Heart left ventricle (tissue), 16 donors: Measurements from ENCODE around the gene ARSG. TPM values are rescaled to one million over a fixed set of nuclear protein-coding genes. Genes with fewer than 3 reads are reported as not detected.

Experiments
- ATAC-seq, 4 donors: fragments of 200-7000 bp; cut with Tn5 transposase; one replicate each; pipeline ENCODE4 v1.9.1; 2020 to 2022; ENCODE audit warnings: moderate library complexity in 4 of 4, mild to moderate bottlenecking in 3 of 4, moderate number of reproducible peaks in 1 of 4
- DNase-seq, 5 donors: peaks; one replicate each; pipeline ENCODE4 v3.0.0-alpha.2; 2020
- H3K27ac ChIP-seq, 12 donors: fragments of 200-600 bp; sonication (generic) in 4 of 12; one replicate each; pipeline versions ENCODE4 v1.5.0 to v1.8.0; 2016 to 2022; ENCODE audit warnings: mild to moderate bottlenecking in 2 of 12
- H3K27me3 ChIP-seq, 9 donors: fragments of 200-600 bp; sonication (generic) in 2 of 9; one replicate each; pipeline versions ENCODE4 v1.5.1 to v1.8.0; 2016 to 2022; ENCODE audit warnings: mild to moderate bottlenecking in 3 of 9
- H3K36me3 ChIP-seq, 9 donors: fragments of 200-600 bp; sonication (generic) in 2 of 9; one replicate each; pipeline versions ENCODE4 v1.5.0 to v1.8.0; 2018 to 2022; ENCODE audit warnings: mild to moderate bottlenecking in 2 of 9
- H3K4me1 ChIP-seq, 12 donors: fragments of 200-600 bp; sonication (generic) in 4 of 12; one replicate each; pipeline versions ENCODE4 v1.5.0 to v1.8.0; 2016 to 2022; ENCODE audit warnings: mild to moderate bottlenecking in 3 of 12
- H3K4me3 ChIP-seq, 12 donors: fragments of 200-600 bp; sonication (generic) in 4 of 12; one replicate each; pipeline versions ENCODE4 v1.5.0 to v1.8.0; 2017 to 2022; ENCODE audit warnings: mild to moderate bottlenecking in 9 of 12, moderate library complexity in 4 of 12
- H3K9me3 ChIP-seq, 12 donors: fragments of 200-600 bp; sonication (generic) in 4 of 12; one replicate each; pipeline versions ENCODE4 v1.5.0 to v1.8.0; 2016 to 2022; ENCODE audit warnings: mild to moderate bottlenecking in 1 of 12
- POLR2A ChIP-seq, 2 donors: fragments of 450-650 bp; IDR thresholded peaks; one replicate each; pipeline ENCODE4 v1.6.1; 2017; ENCODE audit warnings: antibody characterized with exemption in 2 of 2, mild to moderate bottlenecking in 2 of 2, moderate library complexity in 2 of 2
- WGBS, 4 donors: extraction: QIAGEN DNeasy Blood & Tissue Kit in 2 of 4; methylation state at CpG; one replicate each; pipeline versions ENCODE4 v1.1.5 to v1.1.7; 2013 to 2018; 5-methylcytosine and 5-hydroxymethylcytosine counted together
- intact Hi-C, 10 donors: fragments of 100-400 bp; cut with DNase I; formaldehyde crosslinking; loops; one replicate each; pipeline versions ENCODE4 v1.11.1 to v1.14.2; 2022
- polyA plus RNA-seq, 2 donors: library from polyadenylated mRNA; stranded (reverse); fragments of 200-250 nt; gene quantifications; one replicate each; pipeline ENCODE4 v1.2.3, GENCODE V29; 2013
- total RNA-seq, 9 donors: library from RNA; depleted of rRNA in 2 of 9; stranded (reverse); fragments of >200 nt in 2 of 9; fragmentation: NEBNext Ultra II Directional in 3 of 9; extraction: Animal tissue kit (Norgen Biotek cat#: 25700) in 3 of 9; gene quantifications; one replicate each; pipeline versions ENCODE4 v1.1.0 to v1.2.4, GENCODE V29; 2016 to 2023
- TF ChIP-seq, protein P1 (sequence below), 12 donors: fragments of 200-600 bp; sonication (generic) in 4 of 12; IDR thresholded peaks; one replicate each; pipeline versions ENCODE4 v1.5.0 to v1.8.0; 2018 to 2022; ENCODE audit warnings: antibody characterized with exemption in 12 of 12, mild to moderate bottlenecking in 5 of 12
- donor health status: ischemic (EF 13 %, LVEDD 7.1; RV severe dilation, severe dysfunction).
- donor health status: healthy with polysubstance abuse.
- donor health status: DM: no; HTN: yes; CAD: no.
- donor health status: DM: no; HTN: no; CAD: no.
- donor health status: ischemic (EF 25% LVEDD 6.9; RV normal size, moderate dysfunction).
- donor health status: ischemic (EF 25% LVEDD 5.7; RV mildly dilated, moderate dysfunction).
- donor health status: healthy.
- donor health status: DM: yes; HTN: yes; CAD: no.
- donor health status: ischemic (EF 35%, LVEDD 5.7; RV mildly dilated, moderate dysfunction).
- donor health status: nonischemic (EF 11% LVEDD 7.7; RV severe dilation, severe dysfunction).
- donor health status: DM: yes; HTN: yes; CAD: no.
- donor health status: PGD.
- donor health status: ischemic (EF 29% LVEDD 5.4; RV normal size, mild dysfunction).
- donor health status: nonischemic (EF 23%, LVEDD 6.1; RV moderate dilation, normal function).

Gene ARSG
- total and polyA plus RNA-seq, 11 donors: 1.2 to 4.9 (median 3.3) TPM

DNA sequence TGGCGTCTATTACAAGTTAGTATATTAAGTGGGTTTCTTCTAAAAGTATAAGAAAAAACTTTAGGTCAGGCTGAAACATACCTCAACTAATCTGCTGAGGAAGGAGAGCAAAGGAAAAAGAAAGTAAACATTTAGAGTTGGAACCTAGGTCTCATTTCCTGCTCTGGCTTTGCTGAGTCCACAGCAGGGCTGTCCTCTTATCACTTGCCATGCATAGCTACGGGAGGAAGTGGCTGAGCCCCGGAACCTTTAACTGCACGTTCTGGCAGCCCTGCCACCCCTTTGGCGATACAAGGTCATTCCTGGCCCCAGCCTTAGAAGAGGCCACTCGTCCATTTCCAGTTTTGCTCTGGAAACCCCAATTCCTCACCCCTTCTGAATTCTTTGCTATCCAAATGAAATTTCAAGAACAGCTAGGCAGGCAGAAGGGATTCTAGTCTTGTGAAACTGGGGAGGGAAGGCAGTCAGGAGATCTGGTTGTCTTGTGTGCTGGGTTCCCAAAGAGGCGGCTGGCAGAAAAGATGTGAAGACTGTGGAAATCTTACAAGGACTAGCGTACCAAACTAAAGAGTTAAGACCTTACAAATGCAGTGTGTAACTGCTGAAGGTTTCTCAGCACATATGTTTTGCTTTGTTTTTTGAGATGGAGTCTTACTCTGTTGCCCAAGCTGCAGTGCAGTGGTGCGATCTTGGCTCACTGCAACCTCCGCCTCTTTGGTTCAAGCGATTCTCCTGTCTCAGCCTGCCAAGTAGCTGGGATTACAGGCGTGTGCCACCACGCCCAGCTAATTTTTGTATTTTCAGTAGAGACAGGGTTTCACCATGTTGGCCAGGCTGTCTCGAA is 146.9 kb downstream of the ARSG start:
- intact Hi-C loops: loop anchor here in 8 of 10 donors (2.0 to 10.0 kb wide), 5 partner anchors 41 to 263 kb away; no protein-coding TSS in a partner anchor
- H3K36me3 ChIP-seq: peaks cover 0 to 84% (median 57%) of the 10 kb centered on the region in 9 donors
- DNase-seq (peak in 4 of 5 donors; percentile 39 to 74 (median 56)), ATAC-seq (peak; percentile 56 to 79 (median 64))
- peaks cover 3 to 79% (median 63%) of the 10 kb centered on the region in 12 donors for H3K4me1 ChIP-seq
- H3K9me3 ChIP-seq: no peaks in the 10 kb centered on the region
- peak overlapping the region in 1 of 12 donors; percentile 29 for H3K4me3 ChIP-seq
- H3K27ac ChIP-seq: peak overlapping the region; percentile 21 to 86 (median 70)
- WGBS, 4 donors: 58 to 61% (median 60%) methylated on average over 14 of the region's 14 CpGs
- TF ChIP-seq, protein P1, sequence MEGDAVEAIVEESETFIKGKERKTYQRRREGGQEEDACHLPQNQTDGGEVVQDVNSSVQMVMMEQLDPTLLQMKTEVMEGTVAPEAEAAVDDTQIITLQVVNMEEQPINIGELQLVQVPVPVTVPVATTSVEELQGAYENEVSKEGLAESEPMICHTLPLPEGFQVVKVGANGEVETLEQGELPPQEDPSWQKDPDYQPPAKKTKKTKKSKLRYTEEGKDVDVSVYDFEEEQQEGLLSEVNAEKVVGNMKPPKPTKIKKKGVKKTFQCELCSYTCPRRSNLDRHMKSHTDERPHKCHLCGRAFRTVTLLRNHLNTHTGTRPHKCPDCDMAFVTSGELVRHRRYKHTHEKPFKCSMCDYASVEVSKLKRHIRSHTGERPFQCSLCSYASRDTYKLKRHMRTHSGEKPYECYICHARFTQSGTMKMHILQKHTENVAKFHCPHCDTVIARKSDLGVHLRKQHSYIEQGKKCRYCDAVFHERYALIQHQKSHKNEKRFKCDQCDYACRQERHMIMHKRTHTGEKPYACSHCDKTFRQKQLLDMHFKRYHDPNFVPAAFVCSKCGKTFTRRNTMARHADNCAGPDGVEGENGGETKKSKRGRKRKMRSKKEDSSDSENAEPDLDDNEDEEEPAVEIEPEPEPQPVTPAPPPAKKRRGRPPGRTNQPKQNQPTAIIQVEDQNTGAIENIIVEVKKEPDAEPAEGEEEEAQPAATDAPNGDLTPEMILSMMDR (IDR thresholded peaks at IDR 0.05): no peak
- no peak for TF ChIP-seq POLR2A (IDR thresholded peaks at IDR 0.05)
- H3K27me3 ChIP-seq: no peaks in the 10 kb centered on the region

DNA sequence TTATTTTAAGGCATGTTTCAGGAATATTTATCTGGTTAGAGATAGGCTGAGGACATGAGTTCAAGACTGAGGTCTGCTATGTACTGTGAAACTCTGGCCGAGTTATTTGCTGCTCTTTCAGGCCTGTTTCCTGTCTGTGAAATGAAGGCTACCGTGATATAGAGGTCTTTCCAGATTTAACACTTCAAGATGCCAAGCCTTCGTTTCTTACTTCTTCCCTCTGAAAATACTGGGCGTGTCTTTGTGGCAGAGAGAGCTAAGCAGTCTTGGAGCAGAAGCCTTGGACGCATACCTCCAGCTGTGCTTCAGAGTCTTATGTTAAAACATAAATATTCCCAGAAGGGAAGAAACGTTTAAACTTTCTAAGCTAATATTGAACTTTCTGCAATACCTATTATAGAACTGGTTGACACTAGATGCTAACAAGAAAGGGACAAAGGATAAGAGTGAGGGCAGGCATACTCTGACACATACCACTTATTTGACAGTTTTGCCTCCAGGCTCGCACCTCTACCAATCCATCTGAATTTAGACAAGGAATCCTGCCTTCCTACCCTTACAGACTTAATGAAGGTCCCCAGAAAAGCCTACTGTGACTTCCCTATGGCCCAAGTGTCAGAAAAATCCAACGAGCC is 148.5 kb downstream of the ARSG start:
- ATAC-seq (no peak), DNase-seq (no peak)
- peak overlapping the region in 7 of 12 donors; percentile 28 to 90 (median 78) for H3K27ac ChIP-seq
- H3K36me3 ChIP-seq: peaks cover 0 to 81% (median 55%) of the 10 kb centered on the region in 9 donors
- no peaks in the 10 kb centered on the region for H3K9me3 ChIP-seq
- no peaks in the 10 kb centered on the region for H3K27me3 ChIP-seq
- H3K4me1 ChIP-seq: peaks cover 3 to 90% (median 60%) of the 10 kb centered on the region in 12 donors
- 50 to 58% (median 57%) methylated on average over 8 of the region's 8 CpGs for WGBS, 4 donors
- intact Hi-C loops: loop anchor here in 6 of 10 donors (5.0 to 10.0 kb wide), 4 partner anchors 42 to 265 kb away; no protein-coding TSS in a partner anchor
- TF ChIP-seq POLR2A (IDR thresholded peaks at IDR 0.05): no peak
- TF ChIP-seq, protein P1 (IDR thresholded peaks at IDR 0.05): no peak
- no peak overlapping the region for H3K4me3 ChIP-seq

DNA sequence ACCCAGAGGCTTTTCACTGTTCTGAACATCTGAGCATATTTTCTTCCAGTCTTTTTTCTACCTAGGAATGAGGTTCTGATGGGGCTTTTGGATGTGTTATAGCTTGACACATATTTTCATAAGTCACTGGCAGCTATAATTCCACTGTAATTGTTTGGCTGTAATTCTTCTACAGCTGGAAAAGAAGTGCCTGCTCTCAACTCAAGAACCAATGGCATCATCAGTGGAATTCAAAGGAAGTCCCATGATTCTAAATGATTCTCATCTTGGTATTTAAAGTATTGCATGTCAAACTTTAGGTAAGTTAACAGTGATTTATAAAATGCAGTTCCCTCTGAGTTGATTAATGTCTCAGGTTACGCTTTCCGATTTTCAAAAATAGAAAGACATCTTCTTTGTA is 149.2 kb downstream of the ARSG start:
- peak overlapping the region in 9 of 12 donors; percentile 54 to 90 (median 68) for H3K27ac ChIP-seq
- TF ChIP-seq, protein P1 (IDR thresholded peaks at IDR 0.05): no peak
- TF ChIP-seq POLR2A (IDR thresholded peaks at IDR 0.05): no peak
- no peaks in the 10 kb centered on the region for H3K9me3 ChIP-seq
- ATAC-seq (no peak), DNase-seq (no peak)
- peaks cover 0 to 80% (median 55%) of the 10 kb centered on the region in 9 donors for H3K36me3 ChIP-seq
- H3K27me3 ChIP-seq: no peaks in the 10 kb centered on the region
- peaks cover 3 to 90% (median 61%) of the 10 kb centered on the region in 12 donors for H3K4me1 ChIP-seq
- 73 to 86% (median 79%) methylated on average over 2 of the region's 2 CpGs for WGBS, 4 donors
- intact Hi-C loops: no loop called here
- no peak overlapping the region for H3K4me3 ChIP-seq
